GM10248 (cell line): ENCODE results near the gene TRIP4.
"Not testable (repeated sequence)": the region's sequence is repeated elsewhere in the genome, so short reads cannot be mapped to it uniquely, and the experiment has no call there.

Source experiments
- CTCF ChIA-PET: fragments of 300-600 bp; sonication (Branson Sonifier 250); formaldehyde crosslinking; extraction: SDS; loops from one replicate; lab custom pipeline; 2021; ENCODE audit warnings: antibody characterized with exemption; lab: Yijun Ruan, JAX
- POLR2A ChIA-PET: fragments of 350-650 bp; sonication (Branson Sonifier 250); formaldehyde crosslinking; extraction: SDS; loops from one replicate; lab custom pipeline; 2020; ENCODE audit warnings: antibody characterized with exemption; lab: Yijun Ruan, JAX
- DNase-seq: peaks from one replicate; pipeline ENCODE4 v3.0.0; 2012; ENCODE audit errors: extremely low spot score
- CTCF ChIP-seq: IDR thresholded peaks from 2 replicates; pipeline ENCODE4 v1.5.1; 2012; ENCODE audit warnings: mild to moderate bottlenecking, low read depth; ENCODE audit errors: extremely low read depth, missing control alignments, control extremely low read depth

The TRIP4 gene

GRCh38 chr15:64387562-64388168 is at the start of gene TRIP4:
TSS of gene TRIP4 (plus strand) at chr15:64387836. CDS start at chr15:64387864, 28 bp downstream.
- DNase-seq: peak; percentile 94
- TF ChIP-seq CTCF: no peak
- ChIA-PET CTCF (interaction anchor here (0.9 to 2.1 kb wide), 5 partner anchors 11 to 340 kb away, joined by 3 to 9 read pairs (median 3); no protein-coding TSS in a partner anchor), POLR2A (interaction anchor here (0.5 kb wide), 3 partner anchors 18 to 333 kb away, joined by 4 to 6 read pairs (median 5); no protein-coding TSS in a partner anchor)

- CTCF ChIA-PET: no interaction called here
- TF ChIP-seq CTCF: no peak
- DNase-seq: no peak
- POLR2A ChIA-PET: no interaction called here
These were observed 47.3 kb upstream of the TRIP4 start for GRCh38 chr15:64340355-64340754.

GRCh38 chr15:64341961-64342360 is 45.7 kb upstream of the TRIP4 start:
- TF ChIP-seq CTCF: no peak
- POLR2A ChIA-PET: no interaction called here
- DNase-seq: no peak
- CTCF ChIA-PET: interaction anchor here (1.3 to 1.5 kb wide), 2 partner anchors 10 to 95 kb away, joined by 3 to 4 read pairs; no protein-coding TSS in a partner anchor

- ChIA-PET CTCF (interaction anchor here (1.5 kb wide), 1 partner anchor 9 kb away, joined by 3 read pairs; no protein-coding TSS in a partner anchor), POLR2A (no interaction called here)
- no peak for DNase-seq
- TF ChIP-seq CTCF: no peak
These were observed 44.4 kb upstream of the TRIP4 start for GRCh38 chr15:64343222-64343621.

- no peak for TF ChIP-seq CTCF
- no peak for DNase-seq
- ChIA-PET POLR2A (no interaction called here), CTCF (interaction anchor here (1.5 kb wide), 1 partner anchor 9 kb away, joined by 3 read pairs; no protein-coding TSS in a partner anchor)
These were observed 43.8 kb upstream of the TRIP4 start for GRCh38 chr15:64343841-64344240.

GRCh38 chr15:64344651-64345294 is 42.9 kb upstream of the TRIP4 start:
- no peak for TF ChIP-seq CTCF
- ChIA-PET CTCF (interaction anchor here (1.2 to 1.8 kb wide), 3 partner anchors 11 to 20 kb away, joined by 3 to 6 read pairs (median 5); partner anchors contain the start of gene CSNK1G1), POLR2A (no interaction called here)
- no peak for DNase-seq

- DNase-seq, CTCF ChIA-PET, POLR2A ChIA-PET: not testable (repeated sequence)
These were observed 41.4 kb upstream of the TRIP4 start for GRCh38 chr15:64346242-64346641.
